Cardiac muscle cell (in vitro differentiated cells and primary cell): ENCODE measurements around the gene MARCHF10. TPM values are rescaled to one million over a fixed set of nuclear protein-coding genes. Genes with fewer than 3 reads are reported as not detected.
A peak's percentile ranks its signal among the peaks of the same experiment; 100 is the strongest.

ENCODE experiments used
- DNase-seq, 2 donors: peaks; one replicate each; pipeline versions ENCODE4 v3.0.0 to v3.0.0-alpha.2; 2010 to 2017; ENCODE audit warnings: low read depth in 1 of 2, low spot score in 1 of 2
- H3K27ac ChIP-seq: fragments of 200-600 bp; sonication (generic); 2 replicates; pipeline ENCODE4 v1.5.1; 2016
- H3K27me3 ChIP-seq: fragments of 200-600 bp; sonication (generic); 2 replicates; pipeline ENCODE4 v1.6.0; 2016; ENCODE audit warnings: control low read depth
- H3K36me3 ChIP-seq: fragments of 200-600 bp; sonication (generic); 2 replicates; pipeline ENCODE4 v1.5.1; 2016; ENCODE audit warnings: control low read depth
- H3K4me1 ChIP-seq: fragments of 200-600 bp; sonication (generic); 2 replicates; pipeline ENCODE4 v1.8.1; 2017; ENCODE audit warnings: low read depth, mild to moderate bottlenecking, mixed run types
- H3K4me3 ChIP-seq: fragments of 200-600 bp; sonication (generic); 2 replicates; pipeline ENCODE4 v1.5.1; 2016; ENCODE audit warnings: mild to moderate bottlenecking
- H3K9me3 ChIP-seq: fragments of 200-600 bp; sonication (generic); 2 replicates; pipeline ENCODE4 v1.5.1; 2017; ENCODE audit warnings: low read depth, mild to moderate bottlenecking, control low read depth
- CTCF ChIP-seq: IDR thresholded peaks from 2 replicates; pipeline ENCODE4 v1.5.1; 2012; ENCODE audit warnings: low read depth, mild to moderate bottlenecking, low read length
- polyA plus RNA-seq: library from polyadenylated mRNA; unstranded; fragments of >200 nt; fragmentation: Nextera tagmentation; extraction: Ambion mirVana; gene quantifications from 2 replicates; pipeline ENCODE4 v1.2.1, GENCODE V29; 2016
- total RNA-seq: library from RNA; depleted of rRNA; stranded (reverse); fragments of >200 nt; gene quantifications from 2 replicates; pipeline ENCODE4 v1.2.3, GENCODE V29; 2016

Gene MARCHF10
- total and polyA plus RNA-seq, 2 experiments from 2014 or later: 0.77 to 1.1 TPM

GRCh38 chr17:62782730-62783270 lies 25.3 kb downstream of the MARCHF10 start:
- no peak for TF ChIP-seq CTCF
- Histone ChIP-seq H3K9me3 (no peaks in the 10 kb centered on the region), H3K36me3 (no peaks in the 10 kb centered on the region), H3K4me3 (no peak overlapping the region), H3K4me1 (no peaks in the 10 kb centered on the region), H3K27ac (no peak overlapping the region), H3K27me3 (no peaks in the 10 kb centered on the region)
- DNase-seq: no peak

- H3K36me3 ChIP-seq: no peaks in the 10 kb centered on the region
- H3K4me3 ChIP-seq: no peak overlapping the region
- no peaks in the 10 kb centered on the region for H3K27me3 ChIP-seq
- no peak for TF ChIP-seq CTCF
- no peak overlapping the region for H3K27ac ChIP-seq
- H3K4me1 ChIP-seq: no peaks in the 10 kb centered on the region
- peak in 1 of 2 donors; percentile 53 for DNase-seq
- no peaks in the 10 kb centered on the region for H3K9me3 ChIP-seq
Measured at GRCh38 chr17:62781831-62782251, 26.3 kb downstream of the MARCHF10 start.

- Histone ChIP-seq H3K27me3 (no peaks in the 10 kb centered on the region), H3K4me3 (no peak overlapping the region), H3K27ac (no peak overlapping the region), H3K9me3 (no peaks in the 10 kb centered on the region), H3K36me3 (no peaks in the 10 kb centered on the region), H3K4me1 (no peaks in the 10 kb centered on the region)
- DNase-seq: peak in 1 of 2 donors; percentile 73
- TF ChIP-seq CTCF: no peak
Measured at GRCh38 chr17:62781356-62781755, 26.8 kb downstream of the MARCHF10 start.

- DNase-seq: peak in 1 of 2 donors; percentile 25
- no peaks in the 10 kb centered on the region for H3K9me3 ChIP-seq
- no peaks in the 10 kb centered on the region for H3K4me1 ChIP-seq
- TF ChIP-seq CTCF: no peak
- H3K4me3 ChIP-seq: no peak overlapping the region
- H3K27ac ChIP-seq: no peak overlapping the region
- H3K27me3 ChIP-seq: no peaks in the 10 kb centered on the region
- no peaks in the 10 kb centered on the region for H3K36me3 ChIP-seq
Measured at GRCh38 chr17:62780951-62781350, 27.2 kb downstream of the MARCHF10 start.

- H3K27ac ChIP-seq: no peak overlapping the region
- no peak for DNase-seq
- no peaks in the 10 kb centered on the region for H3K9me3 ChIP-seq
- no peaks in the 10 kb centered on the region for H3K27me3 ChIP-seq
- no peaks in the 10 kb centered on the region for H3K4me1 ChIP-seq
- no peak for TF ChIP-seq CTCF
- H3K36me3 ChIP-seq: no peaks in the 10 kb centered on the region
- H3K4me3 ChIP-seq: no peak overlapping the region
Measured at GRCh38 chr17:62780269-62780668, 27.8 kb downstream of the MARCHF10 start.
